OCI-LY1 (cell line): ENCODE measurements around the gene EXPH5.

ENCODE experiments used
- CTCF ChIP-seq: fragments of 200-600 bp; sonication (generic), shearing (Covaris generic); IDR thresholded peaks from 2 replicates; pipeline ENCODE4 v1.5.1; 2017; ENCODE audit warnings: mild to moderate bottlenecking, antibody characterized with exemption, low read length, moderate library complexity, mixed read lengths
- EZH2 ChIP-seq: fragments of 200-600 bp; sonication (generic), shearing (Covaris generic); IDR thresholded peaks from 2 replicates; pipeline ENCODE4 v1.8.0; 2017; ENCODE audit warnings: borderline replicate concordance, mixed run types, mild to moderate bottlenecking, antibody characterized with exemption, low read length, moderate library complexity, mixed read lengths

GRCh38 chr11:108467091-108467823 is 126.3 kb downstream of the EXPH5 start, which contains the start of gene C11orf65:
- no peak for TF ChIP-seq CTCF
- TF ChIP-seq EZH2: no peak
